Measurements from ENCODE around the gene MKNK2. TPM values are rescaled to one million over a fixed set of nuclear protein-coding genes. Genes with fewer than 3 reads are reported as not detected.
"Not testable (repeated sequence)": the region's sequence is repeated elsewhere in the genome, so short reads cannot be mapped to it uniquely, and the experiment has no call there.

The MKNK2 gene
- polyA plus RNA-seq, 1 donor from 2014 or later = 83.9 TPM

GRCh38 chr19:2038284-2039088, 12.6 kb downstream of the MKNK2 start:
- Mint-ChIP-seq H3K27ac (peak overlapping the region; percentile 23 to 92 (median 82)), H3K4me3 (no peak overlapping the region)

DNA sequence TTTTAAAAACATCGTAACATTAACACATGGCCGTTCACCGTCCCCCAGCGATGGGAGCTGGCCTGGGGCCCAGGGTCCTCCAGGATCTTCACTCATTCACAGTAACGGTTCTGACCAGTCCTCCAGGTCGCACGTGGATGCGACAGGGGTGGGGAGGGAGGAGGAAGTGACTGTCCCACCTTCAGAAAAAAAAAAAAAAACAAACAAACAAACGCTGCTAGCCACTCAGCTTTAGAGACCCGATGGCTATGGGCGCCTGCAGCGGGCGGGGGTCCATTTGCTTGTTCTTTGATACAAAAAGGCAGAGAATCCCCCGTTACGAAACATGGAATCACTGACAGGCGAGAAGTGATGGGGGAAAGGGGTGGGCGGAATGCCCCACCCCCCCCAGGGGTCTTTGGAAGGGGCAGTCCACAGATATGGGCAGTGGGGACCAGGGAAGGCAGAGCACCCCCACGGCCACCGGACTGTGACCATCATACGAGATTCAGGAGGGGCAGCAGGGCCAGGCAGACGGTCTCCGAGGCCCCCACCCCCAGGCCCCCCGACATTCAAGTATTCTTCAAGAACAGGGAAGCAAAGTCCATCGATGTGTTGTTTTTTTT, 13.3 kb downstream of the MKNK2 start:
- H3K9me3 Mint-ChIP-seq = no peaks in the 10 kb centered on the region
- H3K36me3 Mint-ChIP-seq = peaks cover 4% of the 10 kb centered on the region
- no peaks in the 10 kb centered on the region for H3K27me3 Mint-ChIP-seq
- H3K27ac Mint-ChIP-seq = peak overlapping the region; percentile 82 to 90 (median 90)
- peaks cover 5 to 11% (median 10%) of the 10 kb centered on the region in 3 donors for H3K4me1 Mint-ChIP-seq
- H3K4me3 Mint-ChIP-seq = peak overlapping the region in 1 of 4 donors; percentile 74

More at GRCh38 chr19:2038284-2039088, 12.6 kb downstream of the MKNK2 start:
- H3K4me1 Mint-ChIP-seq = peaks cover 6 to 10% (median 8%) of the 10 kb centered on the region in 3 donors
- no peaks in the 10 kb centered on the region for H3K9me3 Mint-ChIP-seq
- H3K36me3 Mint-ChIP-seq = peaks cover 6% of the 10 kb centered on the region
- H3K27me3 Mint-ChIP-seq = no peaks in the 10 kb centered on the region

DNA sequence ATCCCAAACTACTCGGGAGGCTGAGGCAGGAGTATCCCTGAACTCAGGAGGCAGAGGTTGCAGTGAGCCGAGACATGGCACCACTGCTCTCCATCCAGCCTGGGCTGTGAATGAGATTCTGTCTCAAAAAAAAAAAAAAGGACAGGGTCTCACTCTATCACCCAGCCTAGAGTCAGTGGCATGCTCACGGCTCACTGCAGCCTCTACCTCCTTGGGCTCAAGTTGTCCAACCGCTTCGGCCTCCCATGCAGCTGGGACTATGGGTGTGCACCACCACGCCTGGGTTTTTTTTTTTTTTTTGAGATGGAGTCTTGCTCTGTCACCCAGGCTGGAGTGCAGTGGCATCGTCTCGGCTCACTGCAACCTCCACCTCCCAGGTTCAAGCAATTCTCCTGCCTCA, 14.6 kb downstream of the MKNK2 start:
- Mint-ChIP-seq H3K36me3 (peaks cover 4% of the 10 kb centered on the region), H3K9me3 (no peaks in the 10 kb centered on the region), H3K27ac (peak overlapping the region in 1 of 3 donors; percentile 90), H3K4me1 (peaks cover 16 to 18% (median 16%) of the 10 kb centered on the region in 3 donors), H3K4me3 (no peak overlapping the region), H3K27me3 (no peaks in the 10 kb centered on the region)

GRCh38 chr19:2035590-2035991, 15.5 kb downstream of the MKNK2 start:
- Mint-ChIP-seq H3K4me1 (peaks cover 15 to 18% (median 16%) of the 10 kb centered on the region in 3 donors), H3K4me3 (no peak overlapping the region), H3K36me3 (peaks cover 4% of the 10 kb centered on the region), H3K9me3 (no peaks in the 10 kb centered on the region), H3K27me3 (no peaks in the 10 kb centered on the region), H3K27ac (peak overlapping the region in 2 of 3 donors; percentile 74 to 85)

GRCh38 chr19:2034729-2035589, 16.1 kb downstream of the MKNK2 start:
- Mint-ChIP-seq H3K27me3 (no peaks in the 10 kb centered on the region), H3K27ac (peak overlapping the region in 2 of 3 donors; percentile 74 to 85), H3K9me3 (no peaks in the 10 kb centered on the region), H3K36me3 (peaks cover 4% of the 10 kb centered on the region), H3K4me3 (peak overlapping the region in 2 of 4 donors; percentile 17 to 68), H3K4me1 (peaks cover 15 to 18% (median 16%) of the 10 kb centered on the region in 3 donors)

DNA sequence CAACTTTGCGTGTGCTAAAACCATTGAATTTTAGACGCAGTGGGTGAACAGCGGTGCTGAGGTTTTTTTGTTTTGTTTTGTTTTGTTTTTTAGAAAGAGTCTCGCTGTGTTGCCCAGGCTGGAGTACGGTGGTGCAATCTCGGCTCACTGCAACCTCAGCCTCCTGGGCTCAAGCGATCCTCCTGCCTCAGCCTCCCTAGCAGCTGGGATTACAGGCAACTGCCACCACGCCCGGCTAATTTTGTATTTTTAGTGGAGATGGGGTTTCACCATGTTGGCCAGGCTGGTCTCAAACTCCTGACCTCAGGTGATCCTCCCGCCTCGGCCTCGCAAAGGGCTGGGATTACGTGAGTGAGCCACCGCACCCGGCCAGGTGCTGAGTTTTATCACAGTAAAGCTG, 16.8 kb downstream of the MKNK2 start:
- not testable (repeated sequence) for H3K36me3 Mint-ChIP-seq, H3K4me3 Mint-ChIP-seq
- H3K27ac Mint-ChIP-seq = peak overlapping the region in 1 of 3 donors; percentile 48

DNA sequence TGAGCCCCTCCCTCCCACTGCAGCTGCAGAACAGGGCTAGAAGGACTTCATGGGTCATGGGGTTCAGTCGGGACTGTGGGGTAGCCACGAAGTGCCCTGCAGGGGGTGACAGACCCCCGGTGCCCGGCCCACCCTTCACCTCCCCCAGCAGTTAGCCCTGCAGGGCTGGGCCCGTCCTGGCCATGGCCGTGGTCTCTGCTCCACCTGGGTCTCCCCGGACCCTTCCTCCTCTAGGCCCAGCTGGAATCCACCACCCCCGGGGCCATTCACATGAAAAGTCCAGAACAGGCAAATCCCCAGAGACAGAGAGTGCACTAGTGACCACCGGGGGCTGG, 17.3 kb downstream of the MKNK2 start:
- Mint-ChIP-seq H3K9me3 (no peaks in the 10 kb centered on the region), H3K36me3 (peaks cover 4% of the 10 kb centered on the region), H3K4me3 (no peak overlapping the region), H3K27me3 (no peaks in the 10 kb centered on the region), H3K27ac (peak overlapping the region in 1 of 3 donors; percentile 48), H3K4me1 (peaks cover 13 to 18% (median 16%) of the 10 kb centered on the region in 3 donors)

More for the DNA sequence above, 16.8 kb downstream of the MKNK2 start:
- peaks cover 14 to 18% (median 16%) of the 10 kb centered on the region in 3 donors for H3K4me1 Mint-ChIP-seq
- not testable (repeated sequence) for H3K9me3 Mint-ChIP-seq, H3K27me3 Mint-ChIP-seq

DNA sequence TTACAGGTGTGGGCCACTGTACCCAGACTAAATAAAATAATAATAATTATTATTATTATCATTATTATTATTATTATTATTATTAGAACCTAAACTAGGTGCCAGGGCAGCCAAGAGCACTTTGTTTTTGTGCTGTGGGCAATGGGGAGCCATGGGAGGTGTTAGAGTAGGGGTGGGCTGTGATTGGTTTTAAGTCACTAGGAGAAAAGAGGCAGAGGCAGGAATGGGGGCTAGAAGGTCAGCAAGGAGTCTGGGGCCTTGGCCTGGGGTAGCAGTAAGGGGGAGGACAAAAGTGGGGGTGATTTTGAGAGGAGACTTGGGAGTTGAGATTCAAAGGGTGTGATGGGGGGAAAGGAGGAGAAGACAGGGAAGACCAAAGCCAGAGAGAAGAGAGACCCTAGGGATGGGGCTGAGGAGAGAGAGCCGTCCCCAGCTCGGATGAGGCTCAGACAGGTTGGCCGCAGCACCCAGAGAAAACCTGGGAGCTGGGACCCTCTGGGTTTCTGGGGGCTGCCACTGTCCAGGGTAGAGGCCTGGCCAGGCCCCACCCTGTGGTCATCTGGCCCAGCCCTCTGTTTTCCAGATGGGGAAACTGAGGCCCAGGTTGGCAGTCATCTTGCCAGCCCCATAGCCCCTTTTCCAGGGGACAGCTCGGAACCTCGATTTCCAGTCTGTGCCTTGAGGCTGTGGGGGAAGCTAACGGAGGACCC, 17.8 kb downstream of the MKNK2 start:
- Mint-ChIP-seq H3K27me3 (no peaks in the 10 kb centered on the region), H3K4me3 (no peak overlapping the region), H3K27ac (peak overlapping the region in 2 of 3 donors; percentile 31 to 77), H3K36me3 (peaks cover 4% of the 10 kb centered on the region), H3K9me3 (no peaks in the 10 kb centered on the region), H3K4me1 (peaks cover 15 to 18% (median 16%) of the 10 kb centered on the region in 3 donors)

- Mint-ChIP-seq H3K36me3 (peaks cover 2% of the 10 kb centered on the region), H3K27ac (peak overlapping the region in 2 of 3 donors; percentile 60 to 77), H3K4me1 (peaks cover 15 to 19% (median 16%) of the 10 kb centered on the region in 3 donors)
These were observed 18.6 kb downstream of the MKNK2 start for GRCh38 chr19:2032296-2032941.

DNA sequence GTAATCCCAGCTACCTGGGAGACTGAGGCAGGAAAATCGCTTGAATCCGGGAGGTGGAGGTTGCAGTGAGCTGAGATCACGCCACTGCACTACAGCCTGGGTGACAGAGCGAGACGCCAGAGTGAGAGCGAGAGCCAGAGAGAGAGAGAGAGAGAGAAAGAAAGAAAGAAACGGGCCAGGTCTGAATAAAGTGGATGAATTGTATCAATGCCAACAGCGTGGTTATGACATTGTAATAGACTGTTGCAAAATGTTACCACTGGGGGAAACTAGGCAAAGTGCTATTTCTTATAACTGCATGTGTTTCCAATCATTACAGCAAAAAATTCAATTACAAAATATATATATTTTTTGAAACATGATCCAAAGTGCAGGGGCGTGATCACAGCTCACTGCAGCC, 23.7 kb downstream of the MKNK2 start:
- Mint-ChIP-seq H3K27ac (no peak overlapping the region), H3K9me3 (no peaks in the 10 kb centered on the region), H3K27me3 (no peaks in the 10 kb centered on the region), H3K4me1 (peaks cover 7 to 9% (median 8%) of the 10 kb centered on the region in 3 donors), H3K4me3 (no peak overlapping the region), H3K36me3 (no peaks in the 10 kb centered on the region)

More at GRCh38 chr19:2032296-2032941, 18.6 kb downstream of the MKNK2 start:
- no peaks in the 10 kb centered on the region for H3K27me3 Mint-ChIP-seq
- H3K9me3 Mint-ChIP-seq = no peaks in the 10 kb centered on the region
- peak overlapping the region; percentile 6 to 84 (median 50) for H3K4me3 Mint-ChIP-seq

- H3K4me1 Mint-ChIP-seq = peaks cover 1 to 4% (median 4%) of the 10 kb centered on the region in 3 donors
- H3K27ac Mint-ChIP-seq = no peak overlapping the region
- H3K4me3 Mint-ChIP-seq = no peak overlapping the region
- no peaks in the 10 kb centered on the region for H3K36me3 Mint-ChIP-seq
- H3K9me3 Mint-ChIP-seq = no peaks in the 10 kb centered on the region
- H3K27me3 Mint-ChIP-seq = no peaks in the 10 kb centered on the region
These were observed 24.3 kb downstream of the MKNK2 start for GRCh38 chr19:2026770-2027169.

DNA sequence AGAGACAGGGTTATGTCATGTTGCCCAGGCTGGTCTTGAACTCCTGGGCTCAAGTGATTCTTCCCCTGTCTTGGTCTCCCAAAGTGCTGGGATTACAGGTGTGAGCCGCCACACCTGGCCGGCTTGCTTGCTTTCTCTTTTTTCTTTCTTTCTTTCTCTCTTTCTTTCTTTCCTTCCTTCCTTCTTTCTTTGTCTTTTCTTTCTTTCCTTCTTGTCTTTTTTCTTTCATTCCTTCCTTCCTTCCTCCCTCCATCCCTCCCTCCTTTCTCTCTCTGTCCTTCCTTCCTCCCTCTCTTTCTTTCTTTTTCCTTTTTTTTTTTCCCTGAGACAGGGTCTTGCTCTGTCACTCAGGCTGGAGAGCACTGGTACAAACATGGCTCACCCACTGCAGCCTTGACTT, 28.8 kb downstream of the MKNK2 start:
- Mint-ChIP-seq H3K4me3 (no peak overlapping the region), H3K4me1 (peaks cover 4 to 5% (median 5%) of the 10 kb centered on the region in 3 donors), H3K9me3 (no peaks in the 10 kb centered on the region), H3K27me3 (no peaks in the 10 kb centered on the region), H3K27ac (no peak overlapping the region), H3K36me3 (no peaks in the 10 kb centered on the region)

DNA sequence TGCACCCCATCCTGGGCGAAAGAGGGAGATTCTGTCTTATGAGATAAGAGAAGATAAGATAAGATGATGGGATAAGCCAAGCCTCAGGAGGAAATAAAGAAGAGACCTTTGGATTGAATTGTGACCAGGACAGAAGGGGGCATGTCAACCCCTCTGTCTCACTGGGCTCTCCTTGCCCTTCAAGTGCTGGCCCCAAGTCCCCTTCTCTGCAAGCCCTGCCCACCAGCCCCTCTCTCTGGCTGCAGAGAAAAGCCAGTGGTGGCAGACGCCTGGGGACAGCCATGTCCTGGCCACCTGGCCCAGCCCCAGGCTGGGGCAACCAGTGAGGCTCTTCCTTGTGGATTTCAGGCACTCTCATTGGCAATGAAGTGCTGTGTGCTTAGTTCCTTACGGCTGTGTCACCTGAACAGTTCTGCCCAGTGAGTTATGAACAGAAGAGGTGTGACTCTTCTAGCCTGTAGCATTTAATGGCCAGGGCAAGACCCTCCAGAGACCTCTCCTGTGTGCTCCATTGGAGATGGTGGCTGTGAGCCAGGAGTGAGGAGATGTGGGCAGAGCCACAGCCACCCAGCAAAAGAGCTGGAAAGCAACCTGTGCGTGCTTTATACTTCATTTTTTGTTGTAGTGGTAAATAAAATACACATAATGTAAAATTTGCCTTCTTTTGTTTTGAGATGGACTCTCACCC, 29.4 kb downstream of the MKNK2 start:
- Mint-ChIP-seq H3K4me3 (peak overlapping the region in 1 of 4 donors; percentile 9), H3K9me3 (no peaks in the 10 kb centered on the region), H3K36me3 (no peaks in the 10 kb centered on the region), H3K27me3 (no peaks in the 10 kb centered on the region), H3K4me1 (peaks cover 4 to 6% (median 5%) of the 10 kb centered on the region in 3 donors), H3K27ac (no peak overlapping the region)
